Thyroid gland (tissue), 4 donors: ENCODE measurements around the gene THAP7. TPM values are rescaled to one million over a fixed set of nuclear protein-coding genes. Genes with fewer than 3 reads are reported as not detected.

Experiments
- DNase-seq, 2 donors: peaks; one replicate each; pipeline ENCODE4 v3.0.0-alpha.2; 2019
- H3K27ac ChIP-seq, 3 donors: fragments of 200-600 bp; sonication (generic); 1 replicate in 2 of 3; 2 replicates in 1 of 3; pipeline ENCODE4 v1.5.1; 2016 to 2019; ENCODE audit warnings: mild to moderate bottlenecking in 1 of 3, moderate library complexity in 1 of 3
- H3K27me3 ChIP-seq: fragments of 200-600 bp; sonication (generic); one replicate; pipeline ENCODE4 v1.5.1; 2019
- H3K36me3 ChIP-seq, 2 donors: fragments of 200-600 bp; sonication (generic); one replicate each; pipeline ENCODE4 v1.5.1; 2016 to 2019
- H3K4me1 ChIP-seq, 2 donors: fragments of 200-600 bp; sonication (generic); one replicate each; pipeline ENCODE4 v1.5.1; 2017 to 2019
- H3K4me3 ChIP-seq, 3 donors: fragments of 200-600 bp; sonication (generic); replicated peaks in 1 of 3; 1 replicate in 2 of 3; 2 replicates in 1 of 3; pipeline ENCODE4 v1.5.1; 2016; ENCODE audit warnings: mild to moderate bottlenecking in 1 of 3
- H3K9me3 ChIP-seq: fragments of 200-600 bp; sonication (generic); one replicate; pipeline ENCODE4 v1.5.1; 2017
- POLR2A ChIP-seq, 2 donors: fragments of 450-650 bp; IDR thresholded peaks; one replicate each; pipeline ENCODE4 v1.6.1; 2017; ENCODE audit warnings: antibody characterized with exemption in 2 of 2, mild to moderate bottlenecking in 2 of 2, moderate library complexity in 1 of 2
- WGBS, 2 donors: methylation state at CpG; one replicate each; pipeline ENCODE4 v1.1.5; 2017; 5-methylcytosine and 5-hydroxymethylcytosine counted together
- intact Hi-C: fragments of 100-400 bp; cut with DNase I; formaldehyde crosslinking; loops from one replicate; pipeline ENCODE4 v1.15.1; 2023
- total RNA-seq, 4 donors: library from RNA; depleted of rRNA; stranded (reverse); fragments of >200 nt; gene quantifications; one replicate each; pipeline ENCODE4 v1.2.3, GENCODE V29; 2016
- TF ChIP-seq, protein P1 (sequence below), 6 experiments: fragments of 200-600 bp in 3 of 6; fragments of 450-650 bp in 3 of 6; sonication (generic) in 3 of 6; IDR thresholded peaks; one replicate each; pipeline ENCODE4 v1.5.1; 2016 to 2019; ENCODE audit warnings: antibody characterized with exemption in 6 of 6, mild to moderate bottlenecking in 2 of 6, inconsistent platforms in 1 of 6, moderate library complexity in 1 of 6

The THAP7 gene
- total RNA-seq, 4 donors from 2014 or later, result 51.0 to 75.0 (median 58.9) TPM

- no peaks in the 10 kb centered on the region for H3K27me3 ChIP-seq
- H3K27ac ChIP-seq, result no peak overlapping the region
- TF ChIP-seq, protein P1, sequence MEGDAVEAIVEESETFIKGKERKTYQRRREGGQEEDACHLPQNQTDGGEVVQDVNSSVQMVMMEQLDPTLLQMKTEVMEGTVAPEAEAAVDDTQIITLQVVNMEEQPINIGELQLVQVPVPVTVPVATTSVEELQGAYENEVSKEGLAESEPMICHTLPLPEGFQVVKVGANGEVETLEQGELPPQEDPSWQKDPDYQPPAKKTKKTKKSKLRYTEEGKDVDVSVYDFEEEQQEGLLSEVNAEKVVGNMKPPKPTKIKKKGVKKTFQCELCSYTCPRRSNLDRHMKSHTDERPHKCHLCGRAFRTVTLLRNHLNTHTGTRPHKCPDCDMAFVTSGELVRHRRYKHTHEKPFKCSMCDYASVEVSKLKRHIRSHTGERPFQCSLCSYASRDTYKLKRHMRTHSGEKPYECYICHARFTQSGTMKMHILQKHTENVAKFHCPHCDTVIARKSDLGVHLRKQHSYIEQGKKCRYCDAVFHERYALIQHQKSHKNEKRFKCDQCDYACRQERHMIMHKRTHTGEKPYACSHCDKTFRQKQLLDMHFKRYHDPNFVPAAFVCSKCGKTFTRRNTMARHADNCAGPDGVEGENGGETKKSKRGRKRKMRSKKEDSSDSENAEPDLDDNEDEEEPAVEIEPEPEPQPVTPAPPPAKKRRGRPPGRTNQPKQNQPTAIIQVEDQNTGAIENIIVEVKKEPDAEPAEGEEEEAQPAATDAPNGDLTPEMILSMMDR (IDR thresholded peaks at IDR 0.05), result no peak
- peak in 1 of 2 donors; percentile 5 for TF ChIP-seq POLR2A (IDR thresholded peaks at IDR 0.05)
- no peak for DNase-seq
- H3K9me3 ChIP-seq, result no peaks in the 10 kb centered on the region
- no peak overlapping the region for H3K4me3 ChIP-seq
- H3K4me1 ChIP-seq, result peaks cover 12 to 20% of the 10 kb centered on the region in 2 donors
- 84 to 95% methylated on average over 5 to 6 of the region's 13 CpGs for WGBS, 2 donors
- intact Hi-C loops, result no loop called here
- peaks cover 12 to 22% of the 10 kb centered on the region in 2 donors for H3K36me3 ChIP-seq
These were observed 4.2 kb downstream of the THAP7 start for GRCh38 chr22:20997536-20998257.

GRCh38 chr22:20996598-20997535 lies 5.1 kb downstream of the THAP7 start:
- DNase-seq, result no peak
- Histone ChIP-seq H3K4me1 (peaks cover 11 to 19% of the 10 kb centered on the region in 2 donors), H3K9me3 (no peaks in the 10 kb centered on the region), H3K27ac (no peak overlapping the region), H3K36me3 (peaks cover 21 to 30% of the 10 kb centered on the region in 2 donors), H3K4me3 (no peak overlapping the region), H3K27me3 (no peaks in the 10 kb centered on the region)
- intact Hi-C loops, result no loop called here
- 87 to 89% methylated on average over 17 to 21 of the region's 27 CpGs for WGBS, 2 donors
- TF ChIP-seq POLR2A (IDR thresholded peaks at IDR 0.05), result no peak
- TF ChIP-seq, protein P1 (IDR thresholded peaks at IDR 0.05), result no peak

DNA sequence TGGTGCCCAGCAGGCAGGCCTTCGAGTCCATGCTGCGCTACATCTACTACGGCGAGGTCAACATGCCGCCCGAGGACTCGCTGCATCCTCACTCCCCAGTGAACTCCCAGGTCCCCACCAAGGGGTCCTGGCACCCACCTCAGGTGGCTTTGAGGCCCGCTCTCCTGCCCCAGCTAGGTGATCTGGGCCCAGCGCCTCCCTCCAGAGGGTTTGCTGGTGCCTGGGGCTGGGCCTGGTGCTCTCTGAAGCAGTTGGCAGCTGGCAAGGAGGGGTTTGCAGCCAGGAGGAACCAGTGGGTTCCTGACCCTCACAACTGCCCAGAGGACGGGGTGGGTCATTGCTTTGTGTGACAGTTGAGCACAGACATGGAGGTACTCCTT lies 5.9 kb downstream of the THAP7 start:
- H3K4me1 ChIP-seq, result peaks cover 7 to 16% of the 10 kb centered on the region in 2 donors
- TF ChIP-seq, protein P1 (IDR thresholded peaks at IDR 0.05), result no peak
- no peak for TF ChIP-seq POLR2A (IDR thresholded peaks at IDR 0.05)
- DNase-seq, result no peak
- no peak overlapping the region for H3K27ac ChIP-seq
- intact Hi-C loops, result no loop called here
- no peak overlapping the region for H3K4me3 ChIP-seq
- no peaks in the 10 kb centered on the region for H3K9me3 ChIP-seq
- H3K36me3 ChIP-seq, result peaks cover 27 to 32% of the 10 kb centered on the region in 2 donors
- 94% methylated on average over 6 of the region's 10 CpGs; no CpG with 5 or more reads in 1 of the 2 donors for WGBS, 2 donors
- no peaks in the 10 kb centered on the region for H3K27me3 ChIP-seq

DNA sequence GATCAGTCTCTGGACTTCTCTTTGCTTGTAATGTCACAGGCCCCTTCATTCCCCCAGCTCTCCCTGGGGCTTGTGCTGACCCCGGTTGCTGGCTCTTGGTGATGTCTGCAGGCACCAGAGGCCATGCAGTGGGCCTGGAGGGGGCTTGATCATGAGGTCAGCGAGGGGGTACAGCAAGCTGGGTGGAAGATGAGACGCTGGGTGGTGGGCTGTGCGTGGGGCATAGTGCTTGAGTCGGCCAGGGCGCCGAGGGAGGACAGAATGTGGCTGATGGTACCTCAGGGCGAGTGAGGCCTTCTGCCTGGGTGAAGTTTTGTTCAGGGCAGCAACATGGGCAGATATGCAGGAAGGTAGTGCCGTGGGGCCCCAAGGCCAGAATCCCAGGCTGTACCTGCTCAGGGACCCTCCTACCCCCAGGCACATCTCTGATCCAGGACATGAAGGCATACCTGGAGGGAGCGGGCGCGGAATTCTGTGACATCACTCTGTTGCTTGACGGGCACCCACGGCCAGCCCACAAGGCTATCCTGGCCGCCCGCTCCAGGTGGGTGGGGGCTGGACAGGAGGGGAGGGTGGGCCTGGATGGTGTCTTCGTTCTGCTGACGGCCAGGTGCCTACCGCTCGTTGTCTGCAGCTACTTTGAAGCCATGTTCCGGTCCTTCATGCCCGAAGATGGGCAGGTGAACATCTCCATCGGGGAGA lies 6.4 kb downstream of the THAP7 start:
- TF ChIP-seq POLR2A (IDR thresholded peaks at IDR 0.05), result no peak
- TF ChIP-seq, protein P1 (IDR thresholded peaks at IDR 0.05), result no peak
- intact Hi-C loops, result no loop called here
- WGBS, 2 donors, result 90 to 93% methylated on average over 12 to 20 of the region's 23 CpGs
- Histone ChIP-seq H3K27ac (no peak overlapping the region), H3K27me3 (no peaks in the 10 kb centered on the region), H3K9me3 (no peaks in the 10 kb centered on the region), H3K4me1 (peaks cover 1 to 11% of the 10 kb centered on the region in 2 donors), H3K4me3 (no peak overlapping the region), H3K36me3 (peaks cover 27 to 32% of the 10 kb centered on the region in 2 donors)
- DNase-seq, result no peak
